Hematopoietic multipotent progenitor cell (in vitro differentiated cells): ENCODE data around the gene CDH2. TPM values are rescaled to one million over a fixed set of nuclear protein-coding genes. Genes with fewer than 3 reads are reported as not detected.

ENCODE experiments used
- DNase-seq, 3 donors: peaks; one replicate each; pipeline ENCODE4 v3.0.0-alpha.2; 2011 to 2015; ENCODE audit warnings: low read depth in 2 of 3, low spot score in 2 of 3
- total RNA-seq: library from RNA; depleted of rRNA; stranded (reverse); fragments of >200 nt; gene quantifications from one replicate; pipeline ENCODE4 v1.2.3, GENCODE V29; 2012

CDH2 gene
- 3.5 TPM for total RNA-seq

DNA sequence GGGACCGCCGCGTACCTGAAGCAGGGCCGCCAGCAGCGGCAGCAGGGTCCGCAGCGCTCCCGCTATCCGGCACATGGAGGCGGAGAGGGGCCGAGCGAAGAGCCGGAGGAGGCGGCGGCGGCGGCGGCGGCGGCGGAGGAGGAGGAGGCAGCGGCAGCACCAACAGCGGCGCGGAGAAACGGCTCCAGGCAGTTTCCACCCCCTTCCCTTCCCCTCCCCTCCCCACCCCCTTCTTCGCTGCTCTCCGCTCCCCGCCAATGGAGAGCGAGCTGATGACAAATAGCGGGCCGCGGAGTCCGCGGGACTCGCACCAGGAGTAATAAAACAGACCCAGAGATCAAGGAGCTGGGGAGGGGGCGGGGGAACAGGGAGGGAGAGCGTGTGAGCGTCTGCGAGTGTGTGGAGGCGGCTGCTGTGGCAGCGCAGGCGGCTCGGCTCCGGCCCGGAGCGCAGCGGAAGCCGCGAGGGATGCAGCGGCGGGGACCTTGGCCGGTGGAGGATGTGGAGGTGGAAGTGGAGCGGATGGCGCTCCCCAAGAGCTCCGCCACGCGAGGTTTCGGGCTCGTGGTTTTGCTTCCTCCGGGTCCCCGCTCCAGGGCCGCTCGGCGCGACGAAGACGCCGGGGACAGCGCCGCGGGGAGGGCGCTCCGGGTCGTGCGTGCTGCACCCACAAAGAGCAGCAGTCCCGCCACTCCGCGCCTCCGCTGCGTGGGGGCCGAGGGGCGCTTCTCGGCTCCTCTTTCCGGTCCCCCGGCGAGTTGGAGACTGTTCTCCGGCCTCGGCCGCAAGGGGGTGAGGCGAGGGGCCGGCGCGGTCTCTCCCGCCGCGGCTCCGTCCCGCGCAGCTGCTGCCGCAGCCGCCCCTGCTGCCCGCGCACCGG, at the start of gene CDH2:
TSS of gene CDH2 (minus strand) at position 183 of the 880 bp plus-strand sequence. CDS start at position 75, 108 bp downstream.
- peak in 2 of 3 donors; percentile 65 to 68 for DNase-seq

DNA sequence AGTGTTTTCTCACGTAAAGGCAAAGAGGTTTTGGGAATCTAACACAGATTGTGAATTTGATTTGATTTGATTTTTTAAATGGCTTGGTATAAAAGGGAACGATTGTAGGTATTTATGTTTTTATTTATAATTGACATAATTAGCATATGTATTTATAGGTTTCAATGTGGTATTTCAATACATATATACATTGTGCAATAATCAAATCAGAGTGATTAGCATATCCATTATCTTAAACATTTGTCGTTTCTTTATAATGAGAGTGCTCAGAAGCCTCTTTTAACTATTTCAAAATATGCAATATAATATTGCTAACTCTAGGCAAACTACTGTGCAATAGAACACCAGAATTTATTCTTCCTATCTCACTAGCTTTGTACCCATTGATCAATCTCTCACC, 35.1 kb upstream of the CDH2 start:
- DNase-seq: no peak

DNA sequence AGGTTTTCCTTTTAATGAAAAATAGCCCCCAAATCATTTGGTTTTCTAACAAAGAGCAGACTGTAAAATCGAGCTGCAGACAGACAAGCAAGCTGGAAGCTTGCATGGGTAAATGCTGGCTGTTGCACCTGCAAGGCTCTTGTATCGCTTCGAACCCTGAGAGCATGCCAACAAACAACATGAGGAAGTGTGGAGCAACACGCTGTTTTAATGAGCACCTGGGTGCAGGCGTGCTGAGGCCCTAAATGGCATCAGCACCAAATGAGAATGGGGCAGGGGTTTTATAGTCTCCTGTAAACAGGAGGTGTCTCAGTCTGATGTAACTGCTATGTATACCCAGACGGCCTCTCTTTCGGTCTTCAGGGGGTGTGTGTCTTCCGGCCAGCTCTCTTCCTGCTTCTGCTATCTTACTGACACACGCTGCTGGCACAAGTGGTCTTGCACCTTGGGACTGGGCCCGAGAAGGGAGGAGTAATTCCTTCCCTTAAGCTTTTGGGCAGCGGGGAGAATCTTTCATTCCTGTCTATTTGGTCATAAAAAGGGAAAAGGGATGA, 31.9 kb upstream of the CDH2 start:
- DNase-seq: peak in 2 of 3 donors; percentile 36 to 49

DNA sequence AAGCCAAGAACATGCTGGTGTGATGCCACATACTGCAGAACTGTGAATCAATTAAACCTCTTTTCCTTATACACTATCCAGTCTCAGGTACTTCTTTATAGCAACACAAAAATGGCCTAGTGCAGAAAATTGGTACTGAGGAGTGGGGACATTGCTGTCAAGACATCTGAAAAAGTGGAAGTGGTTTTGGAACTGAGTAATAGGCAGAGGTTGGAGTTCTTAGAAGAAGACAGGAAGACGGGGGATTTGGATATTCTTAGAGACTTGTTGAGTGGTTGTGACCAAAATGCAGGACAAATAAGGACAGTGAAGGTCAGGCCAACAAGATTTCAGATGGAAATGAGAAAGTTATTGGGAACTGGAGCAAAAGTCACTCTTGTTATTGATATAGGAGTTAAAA, 31.3 kb upstream of the CDH2 start:
- DNase-seq: peak in 1 of 3 donors; percentile 16

DNA sequence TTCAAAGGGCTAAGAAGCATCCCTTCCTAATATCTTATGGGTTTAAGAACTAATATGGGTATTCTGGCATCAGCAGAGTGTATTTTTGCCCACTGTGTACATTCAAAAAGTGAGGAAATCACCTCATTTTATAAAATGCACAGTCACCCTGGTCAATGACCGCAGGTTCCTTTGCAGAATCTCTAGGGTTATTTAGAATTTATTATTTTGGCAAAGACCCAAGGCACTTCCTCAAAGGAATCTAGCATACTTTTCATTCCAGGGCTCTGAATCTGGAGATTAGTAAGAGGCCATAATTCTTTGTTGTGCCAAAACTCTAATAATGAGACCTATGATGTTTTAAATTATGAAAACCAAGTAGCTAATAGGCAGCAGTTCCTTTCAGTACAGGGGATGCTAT, 27.2 kb upstream of the CDH2 start:
- peak in 2 of 3 donors; percentile 50 to 79 for DNase-seq

DNA sequence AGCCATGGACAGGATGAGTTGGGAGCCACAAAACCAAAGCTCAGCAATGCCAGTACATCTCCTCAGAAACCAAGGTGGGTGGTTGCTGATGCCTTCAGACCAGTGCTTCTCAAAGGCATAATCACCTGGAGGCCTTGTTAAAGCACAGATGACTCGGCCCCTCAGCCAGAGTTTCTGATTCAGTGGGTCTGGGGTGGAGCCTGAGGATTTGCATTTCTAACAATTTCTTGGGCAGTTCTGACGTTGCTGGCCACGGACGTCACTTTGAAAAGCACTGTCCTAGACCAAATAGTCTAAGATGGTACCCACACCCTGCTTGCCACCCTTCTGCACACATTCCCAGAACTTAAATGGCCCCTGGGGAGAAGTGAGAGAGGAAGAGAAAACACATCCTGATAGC, 24.1 kb upstream of the CDH2 start:
- DNase-seq: no peak

DNA sequence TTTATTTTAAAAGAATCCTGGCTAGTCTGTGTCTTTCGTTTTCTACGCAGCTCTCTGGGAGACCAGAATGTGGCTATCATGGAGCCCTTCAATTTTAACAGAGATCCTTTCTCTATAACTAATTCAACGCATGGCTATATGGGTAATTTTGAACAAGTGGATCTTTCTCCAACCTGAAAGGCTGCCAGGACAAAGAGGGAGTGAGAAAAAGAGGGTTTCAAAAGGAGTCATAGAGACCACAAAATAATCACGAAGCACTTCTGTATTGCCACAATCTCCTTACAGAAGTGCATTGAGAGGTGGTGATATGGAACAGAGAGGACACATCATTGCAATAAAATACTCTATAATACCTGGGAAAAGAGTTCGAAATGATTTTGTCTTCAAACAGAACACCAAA, 21.7 kb upstream of the CDH2 start:
- no peak for DNase-seq

DNA sequence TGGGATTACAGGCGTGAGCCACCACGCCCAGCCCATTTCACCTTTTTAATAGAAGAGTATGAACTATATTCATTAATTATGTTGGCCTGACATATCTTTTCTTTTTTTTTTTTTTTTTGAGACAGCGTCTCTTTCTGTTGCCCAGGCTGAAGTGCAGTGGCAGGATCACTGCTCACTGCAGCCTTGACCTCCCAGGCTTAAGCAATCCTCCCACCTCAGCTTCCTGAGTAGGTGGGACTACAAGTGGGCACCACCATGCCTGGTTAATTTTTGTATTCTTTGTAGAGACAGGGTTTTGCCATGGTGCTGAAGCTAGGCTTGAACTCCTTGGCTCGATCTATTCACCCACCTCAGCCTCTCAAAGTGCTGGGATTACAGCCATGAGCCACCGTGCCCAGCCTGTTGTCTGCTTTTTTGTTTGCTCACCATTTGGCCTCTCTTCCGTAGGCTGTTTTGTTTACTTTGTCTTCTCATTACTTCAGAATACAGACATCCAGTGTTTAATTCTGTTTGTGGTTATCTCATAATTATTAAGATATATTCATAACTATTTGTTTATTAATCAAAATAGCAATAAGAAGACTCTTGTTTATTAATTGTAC, 16.3 kb upstream of the CDH2 start:
- no peak for DNase-seq

DNA sequence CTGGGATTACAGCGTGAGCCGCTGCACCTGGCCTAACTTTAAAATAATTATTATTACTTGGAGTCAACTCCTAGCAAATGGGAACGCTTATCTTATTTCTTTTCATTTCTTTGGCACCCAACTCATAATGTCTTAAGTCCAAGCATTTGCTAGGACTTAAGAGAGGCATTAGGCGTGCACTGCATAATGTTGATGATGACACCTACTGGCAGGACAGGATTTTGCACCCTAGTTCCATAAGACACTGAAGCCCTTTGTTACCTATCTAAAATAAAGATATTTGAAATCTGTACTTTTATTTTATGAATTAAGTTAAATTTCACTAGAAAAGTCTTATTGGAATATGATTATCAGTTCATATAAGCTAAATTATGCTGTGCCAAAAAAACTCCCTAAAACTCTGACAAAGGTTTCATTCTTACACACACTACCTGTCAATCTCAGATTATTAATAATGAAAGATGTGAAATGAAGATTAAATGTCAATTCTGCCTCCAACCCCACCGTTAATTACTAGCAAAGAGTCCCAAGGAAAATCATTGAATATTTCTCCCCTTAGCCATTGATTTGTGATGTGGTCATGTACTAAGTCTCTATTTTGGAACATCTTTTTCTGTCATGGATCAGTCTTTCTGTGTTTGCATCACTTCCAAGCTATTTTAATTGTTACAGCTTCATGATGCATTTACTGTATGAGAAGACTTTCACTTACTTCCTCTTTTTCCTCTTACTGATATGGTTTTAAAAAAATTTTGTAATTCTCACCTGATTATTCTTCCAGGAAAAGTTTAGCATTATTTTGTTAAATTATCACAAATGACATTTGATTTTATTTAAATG, 12.7 kb upstream of the CDH2 start:
- DNase-seq: peak in 1 of 3 donors; percentile 67

DNA sequence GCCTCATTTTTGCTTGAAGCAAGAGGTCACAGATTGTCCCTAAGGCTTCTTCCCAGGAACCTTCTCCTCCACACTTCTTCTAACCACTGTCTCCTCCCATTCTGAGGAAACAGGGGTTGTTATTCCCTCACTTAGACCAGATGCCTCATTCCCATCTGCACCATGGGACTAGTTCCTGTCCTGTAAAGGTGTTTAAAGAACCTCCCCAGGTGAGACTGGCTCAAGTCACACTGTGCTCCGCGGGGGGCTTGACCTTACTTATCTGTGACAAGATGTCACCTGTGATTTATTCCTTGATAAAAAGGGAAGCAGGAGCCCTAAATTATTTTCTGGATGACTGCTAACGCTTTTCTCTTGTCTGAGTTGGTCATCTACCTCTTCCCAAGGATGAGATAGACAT, 8.2 kb upstream of the CDH2 start:
- no peak for DNase-seq

DNA sequence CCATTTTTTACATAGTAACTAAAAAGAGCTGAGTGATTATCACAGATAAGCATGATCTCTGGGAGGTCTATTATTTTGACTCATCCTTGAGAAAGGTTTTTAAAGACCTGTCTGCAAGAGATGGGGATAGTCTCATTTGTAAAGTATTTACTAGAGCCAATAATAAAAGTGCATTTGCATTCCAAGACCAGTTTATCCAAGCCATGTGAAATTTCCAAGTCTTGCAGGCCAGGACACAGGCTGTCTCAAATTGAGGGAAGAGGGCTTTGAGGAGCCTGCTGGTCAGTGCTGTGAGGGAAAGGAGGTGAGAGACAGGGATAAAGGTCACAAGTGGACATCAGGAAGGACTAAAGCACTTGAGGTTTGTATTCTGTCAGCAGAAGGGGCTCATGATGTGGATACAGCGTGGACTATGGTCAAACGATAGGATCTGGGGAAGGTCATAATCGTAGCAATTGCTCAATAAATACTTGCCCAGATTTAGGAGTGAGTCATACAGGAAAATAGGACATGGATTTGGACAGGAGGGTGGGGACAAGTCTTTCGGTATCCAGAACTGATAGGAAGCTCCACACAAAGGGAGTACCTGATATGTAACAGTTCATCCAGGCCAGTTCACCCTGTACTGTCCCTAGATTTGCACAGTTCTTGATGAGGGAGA, 6.6 kb upstream of the CDH2 start:
- no peak for DNase-seq

DNA sequence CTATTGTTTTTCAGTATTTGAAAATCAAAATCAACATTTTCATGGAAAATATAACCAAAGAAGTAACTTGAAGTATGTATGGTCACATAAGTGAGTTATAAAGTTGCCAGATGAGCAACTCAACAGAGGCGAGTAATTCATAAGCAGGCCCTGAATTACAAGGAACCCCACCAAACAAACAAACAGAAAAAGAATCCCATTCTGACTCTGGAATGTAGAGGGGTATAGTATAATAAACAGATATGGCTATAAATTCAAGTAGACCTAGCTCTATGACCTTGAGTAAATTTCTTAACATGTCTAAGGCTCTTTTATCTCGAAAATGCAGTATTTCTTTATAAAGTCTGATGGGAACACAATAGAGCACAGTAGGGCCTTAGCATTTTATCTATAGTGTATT, 4.7 kb upstream of the CDH2 start:
- DNase-seq: no peak

DNA sequence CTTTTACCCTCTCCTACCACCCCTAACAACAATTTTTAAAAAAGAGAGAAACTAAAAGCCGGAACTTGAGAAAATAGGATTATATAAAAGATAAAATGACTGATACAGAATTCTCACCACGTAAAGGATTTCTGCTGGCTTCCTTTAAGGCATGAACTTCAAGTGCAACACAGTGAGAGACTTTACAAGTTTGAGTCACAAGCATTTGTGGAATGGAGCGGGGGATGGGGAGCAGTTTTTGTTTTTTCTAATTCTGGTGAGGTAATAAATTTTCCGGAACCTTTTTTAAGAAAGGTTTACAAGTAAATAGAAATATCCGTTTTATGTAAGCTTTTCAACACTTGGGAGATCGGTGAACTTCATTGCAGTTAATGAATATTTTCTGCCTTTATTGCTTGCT, 1.8 kb upstream of the CDH2 start:
- no peak for DNase-seq

DNA sequence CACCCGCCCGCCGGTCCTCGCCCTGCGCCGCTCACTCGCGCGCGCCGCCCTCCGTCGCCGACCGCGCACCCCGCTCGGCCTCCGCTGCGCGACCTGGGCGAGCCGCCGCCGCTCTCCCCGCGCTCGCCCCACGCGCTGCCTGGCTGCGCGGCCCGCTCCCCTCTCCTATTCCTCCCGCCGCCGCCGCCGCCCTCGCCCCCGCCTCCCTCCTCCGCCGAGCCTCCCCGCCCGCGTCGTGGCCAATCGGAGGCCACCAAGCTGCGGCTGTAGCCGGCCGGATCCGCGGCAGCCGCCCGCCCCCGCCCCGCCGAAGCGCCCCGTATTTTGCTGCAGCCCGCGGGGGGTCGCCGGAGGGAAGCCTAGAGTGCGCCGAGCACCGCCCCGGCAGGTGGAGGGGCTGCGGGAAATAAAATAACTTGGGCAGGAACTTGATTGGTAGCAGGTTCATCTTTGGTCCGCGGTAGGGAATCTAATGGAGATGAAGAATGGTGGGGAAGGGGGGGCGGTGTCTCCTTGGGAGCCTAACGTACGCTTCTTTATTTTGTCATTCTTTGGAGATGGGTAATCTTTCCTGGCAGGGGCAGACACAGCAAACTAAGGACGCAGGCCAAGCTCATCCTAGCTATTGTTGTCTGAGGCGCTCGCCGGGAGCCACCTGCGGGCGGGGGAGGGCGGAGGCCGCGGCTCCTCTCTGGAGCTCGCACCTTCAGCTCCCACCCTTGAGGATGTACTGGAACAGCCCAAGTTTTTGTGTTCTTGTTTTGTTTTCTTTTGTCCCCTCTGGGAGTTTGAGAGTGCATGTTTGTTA, 1.1 kb upstream of the CDH2 start:
- DNase-seq: peak in 2 of 3 donors; percentile 67 to 71

DNA sequence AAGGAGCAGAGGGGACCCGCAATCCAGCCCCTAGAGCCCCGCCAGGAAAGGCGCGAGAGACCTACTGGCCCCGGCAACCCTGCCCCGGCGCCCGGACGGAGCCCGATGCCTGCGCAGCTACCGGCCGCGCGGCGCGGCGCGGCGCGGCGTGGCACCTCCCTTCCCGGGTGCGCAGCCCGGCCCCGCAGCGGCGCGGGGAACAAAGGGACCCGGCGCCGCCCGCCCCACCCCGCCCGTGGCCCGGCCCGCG, 307 bp downstream of the CDH2 start:
- DNase-seq: no peak

DNA sequence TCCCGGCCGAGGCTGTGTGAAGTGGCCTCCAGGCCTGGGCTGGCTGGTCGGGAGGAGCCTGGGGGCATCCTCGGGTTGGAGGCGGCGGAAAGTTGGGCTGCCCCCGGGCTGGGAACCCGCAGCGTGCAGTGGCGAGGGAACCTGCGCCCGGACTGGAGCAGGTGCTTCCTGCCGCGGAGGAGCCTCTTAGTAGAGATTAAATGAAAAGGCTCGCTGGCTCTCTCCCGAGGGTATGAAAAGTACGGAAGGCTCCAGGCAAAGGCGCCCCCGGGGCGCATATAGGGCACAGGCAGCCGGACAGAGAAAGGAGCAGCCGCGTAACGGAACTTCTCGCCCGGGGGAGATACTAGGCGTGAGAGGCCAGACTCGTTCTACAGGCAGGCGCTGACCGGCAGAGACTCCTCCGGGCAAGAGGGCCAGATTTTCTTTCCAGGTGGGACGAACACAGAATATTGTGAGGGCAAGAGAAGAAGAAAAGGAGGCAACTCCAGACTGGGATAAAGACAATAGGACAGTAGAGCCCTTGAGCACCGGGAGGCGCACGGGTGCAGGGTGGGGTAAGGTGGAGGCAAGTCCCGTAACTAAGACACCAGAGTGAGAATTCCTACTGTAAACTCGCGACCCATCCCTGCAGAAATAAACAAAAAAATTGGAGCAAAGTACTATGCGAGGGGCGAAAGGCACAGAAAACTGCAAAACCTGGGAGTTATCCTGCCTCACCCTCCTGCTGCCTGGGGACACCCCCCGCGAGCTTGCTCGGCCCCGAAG, 816 bp downstream of the CDH2 start:
- peak in 2 of 3 donors; percentile 51 to 65 for DNase-seq

DNA sequence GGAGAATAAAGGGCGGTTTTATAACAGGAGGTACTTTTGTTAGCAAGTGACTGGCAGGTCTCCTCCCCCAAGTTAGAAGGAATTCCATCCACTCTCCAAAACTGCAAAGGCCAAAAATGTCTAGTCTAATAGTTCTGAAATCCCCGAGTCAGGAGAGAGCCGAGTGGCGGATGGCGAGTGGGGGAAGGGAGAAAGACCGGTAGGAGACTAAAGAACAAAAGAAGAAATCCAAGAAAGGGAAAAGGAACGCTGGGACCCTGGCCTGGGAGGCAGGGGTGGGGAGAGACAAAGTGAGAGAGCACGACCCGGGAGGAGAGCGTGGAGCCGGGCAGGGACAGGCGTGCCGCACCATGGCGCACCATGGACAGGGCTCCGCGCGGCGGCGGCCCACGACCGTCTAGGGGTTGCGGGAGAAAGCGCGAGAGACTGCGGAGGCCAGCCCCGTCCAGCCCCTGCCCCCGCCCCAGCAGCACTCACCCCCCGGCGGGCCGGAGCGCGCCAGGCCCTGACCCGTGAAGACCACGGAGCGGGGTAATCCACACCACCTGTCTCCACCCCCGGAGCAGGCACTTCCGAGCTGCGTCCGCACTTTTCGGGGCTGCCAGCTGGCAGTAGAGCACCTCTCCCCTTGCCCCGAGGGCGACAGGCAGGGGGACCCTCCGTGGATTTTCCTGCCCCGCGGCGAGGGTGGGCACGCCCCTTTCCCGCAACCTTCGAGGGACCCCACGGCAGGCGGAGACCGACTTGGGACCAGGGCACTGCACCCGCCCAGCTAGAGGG, 1.6 kb downstream of the CDH2 start:
- peak in 2 of 3 donors; percentile 36 to 45 for DNase-seq

DNA sequence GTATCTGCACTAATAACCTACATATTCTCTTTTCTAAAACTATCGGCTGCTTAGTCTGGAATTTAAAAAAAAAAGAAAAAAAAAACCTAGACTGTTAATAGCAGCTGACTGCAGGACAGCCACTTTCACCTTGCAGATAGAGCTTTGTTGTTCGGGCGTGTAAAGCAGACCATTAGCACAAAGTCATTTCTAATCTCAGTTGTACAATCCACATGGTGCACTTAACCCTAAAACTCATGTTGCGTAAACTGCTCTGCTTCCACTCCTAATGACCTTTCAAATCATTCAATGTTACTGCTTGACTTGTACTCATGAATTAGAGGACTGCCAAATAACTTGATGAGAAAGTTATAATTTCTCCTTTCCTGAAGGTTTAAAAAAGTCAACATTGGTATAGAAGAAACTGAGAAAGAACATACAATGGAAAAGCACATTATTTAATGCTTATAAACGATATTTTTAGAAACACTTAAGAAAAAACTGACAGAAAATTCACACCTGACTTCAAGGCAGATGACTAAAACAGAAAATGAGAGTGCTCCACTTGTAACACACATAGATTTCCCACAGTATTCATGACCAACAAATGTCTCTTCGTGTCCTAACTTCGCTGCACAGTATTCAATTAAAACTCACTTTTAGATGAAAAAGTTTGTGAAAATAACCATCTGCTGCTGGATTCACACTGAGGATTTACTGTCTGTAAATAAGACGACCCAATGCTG, 2.6 kb downstream of the CDH2 start:
- no peak for DNase-seq
